Right ventricle myocardium superior (tissue), 1 donor: Measurements from ENCODE around the gene EPX. TPM values are rescaled to one million over a fixed set of nuclear protein-coding genes. Genes with fewer than 3 reads are reported as not detected.

Source experiments
- ATAC-seq: fragments of 200-7000 bp; cut with Tn5 transposase; one replicate; pipeline ENCODE4 v1.9.1; 2020; ENCODE audit warnings: mild to moderate bottlenecking; ENCODE audit not compliant: poor library complexity
- DNase-seq: peaks from one replicate; pipeline ENCODE4 v3.0.0-alpha.2; 2020
- intact Hi-C: fragments of 100-400 bp; cut with DNase I; formaldehyde crosslinking; loops from one replicate; pipeline ENCODE4 v1.11.2; 2022
- total RNA-seq: library from RNA; stranded (reverse); fragmentation: NEBNext Ultra II Directional; extraction: Animal tissue kit (Norgen Biotek cat#: 25700); gene quantifications from one replicate; pipeline ENCODE4 v1.2.1, GENCODE V29; 2021
- donor health status: DM: no; HTN: yes; CAD: no; lungs with severe emphysema.

The EPX gene
- total RNA-seq, 1 donor from 2014 or later = not detected

DNA sequence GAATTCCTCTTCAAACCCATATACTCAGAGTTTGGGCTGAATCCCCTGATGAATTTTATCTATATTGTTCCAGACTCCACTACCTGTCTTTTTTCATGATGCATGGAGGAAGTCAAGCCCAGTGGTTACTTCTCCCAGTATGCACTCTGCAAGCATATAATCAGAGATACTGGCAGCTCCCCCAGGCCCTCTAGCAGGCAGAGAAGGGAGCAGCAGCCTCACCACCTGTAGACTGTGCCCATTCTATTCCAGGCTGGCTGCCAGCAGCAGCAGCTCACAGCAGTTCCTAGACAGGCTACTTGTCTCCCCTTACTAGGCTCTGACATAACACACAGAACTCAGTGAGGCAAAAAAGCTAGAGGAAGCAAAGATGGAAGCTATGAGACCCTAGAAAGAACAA lies 23.2 kb downstream of the EPX start:
- DNase-seq (no peak), ATAC-seq (no peak)
- intact Hi-C loops = no loop called here

DNA sequence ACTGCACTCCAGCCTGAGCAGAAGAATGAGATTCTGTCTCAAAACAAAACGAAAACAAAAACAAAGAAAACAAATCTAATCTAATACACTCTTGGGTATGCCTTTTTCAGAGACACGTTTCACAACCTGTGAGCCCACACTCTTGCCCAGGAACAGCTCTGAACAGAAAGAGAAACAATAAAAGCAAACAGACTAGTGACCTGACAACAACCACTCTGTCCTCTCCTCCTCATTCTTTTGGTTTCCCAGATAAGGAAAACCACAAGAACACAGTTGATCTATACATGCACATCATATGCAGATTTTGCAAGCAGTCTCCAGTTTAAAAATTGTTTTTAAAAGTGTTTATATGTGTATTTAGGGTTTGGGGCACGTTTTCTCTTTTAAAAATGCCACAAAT lies 25.2 kb downstream of the EPX start:
- DNase-seq (no peak), ATAC-seq (no peak)
- intact Hi-C loops = no loop called here

DNA sequence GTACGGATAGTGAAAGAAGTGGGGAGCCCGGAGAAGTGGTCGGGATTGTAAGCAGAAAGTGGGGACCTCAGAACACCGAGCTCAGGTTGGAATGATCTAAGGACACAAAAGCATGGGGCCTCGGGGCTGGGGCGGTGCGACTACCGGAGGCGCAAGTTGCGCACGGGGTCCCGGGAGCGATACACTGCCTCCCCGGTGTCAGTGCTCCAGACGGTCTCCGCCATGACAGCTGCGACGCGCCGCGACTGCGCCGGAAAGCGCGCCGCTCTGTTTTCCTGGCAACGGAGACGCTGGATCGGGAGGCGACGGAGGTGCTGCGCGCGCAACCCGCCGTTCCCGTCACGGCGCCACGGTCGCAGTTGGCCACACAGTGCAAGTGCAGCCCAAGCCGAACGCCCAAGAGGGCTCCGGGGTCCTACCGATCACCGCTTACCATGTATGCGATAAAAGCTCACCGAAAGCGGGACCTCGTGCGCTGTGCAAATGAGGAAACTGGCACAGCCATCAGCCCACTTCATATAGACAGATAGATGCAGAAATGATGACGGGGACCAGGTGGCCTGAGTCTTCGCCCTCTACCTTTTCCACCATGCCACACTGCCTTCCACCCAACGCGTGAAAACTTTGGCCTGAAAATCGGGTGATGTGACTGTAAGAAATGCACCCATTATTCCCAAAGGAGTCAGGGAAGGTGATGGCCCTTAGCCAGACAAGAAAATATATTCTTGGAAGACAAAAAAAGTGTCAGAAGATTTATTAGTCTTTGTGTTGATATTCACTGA lies 26.7 kb downstream of the EPX start, which contains the start of gene MKS1:
Gene MKS1 (minus strand): TSS at position 249 of the 782 bp plus-strand sequence. CDS start 25 bp downstream, at position 224.
- peak; percentile 100 for ATAC-seq
- peak; percentile 97 for DNase-seq
- intact Hi-C loops = no loop called here

DNA sequence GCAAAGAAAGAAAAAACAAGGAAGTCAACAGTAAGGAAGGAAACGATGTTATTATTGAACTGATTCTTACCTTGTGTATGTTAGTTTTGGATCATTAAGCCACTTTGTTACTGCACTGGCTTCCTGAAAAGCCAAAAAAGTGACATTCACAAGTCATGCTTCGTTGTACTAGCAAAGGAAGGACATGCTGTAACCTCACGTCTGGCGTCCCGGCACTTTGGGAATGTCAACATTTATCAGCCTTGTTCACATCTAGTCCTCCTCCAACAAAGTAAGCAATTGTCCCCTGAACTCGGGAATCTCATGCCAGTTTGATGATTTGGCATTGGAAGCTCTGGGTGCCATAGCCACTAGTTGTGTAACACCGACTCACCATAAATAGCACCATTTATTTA lies 27.3 kb downstream of the EPX start:
- ATAC-seq = no peak
- DNase-seq = no peak
- intact Hi-C loops = no loop called here

DNA sequence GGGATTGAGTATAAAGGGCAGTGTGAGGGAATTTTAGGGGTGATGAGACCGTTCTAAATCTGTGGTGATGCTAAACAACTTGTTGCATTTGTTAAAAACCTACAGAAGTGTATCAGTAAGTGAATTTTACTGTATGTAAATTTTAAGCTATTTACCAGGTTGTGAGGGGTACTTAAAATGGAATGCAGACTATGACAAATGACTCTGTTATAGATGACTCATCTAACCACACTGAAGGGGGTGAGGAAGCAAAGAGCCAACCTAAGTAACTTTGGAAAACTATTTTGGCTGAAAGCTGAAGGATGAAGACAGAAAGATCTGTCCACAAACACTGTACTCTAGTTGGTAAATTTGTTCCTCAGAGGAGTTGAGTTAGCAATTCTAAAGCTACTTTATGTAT lies 31.8 kb downstream of the EPX start:
- DNase-seq = no peak
- intact Hi-C loops = no loop called here
- no peak for ATAC-seq

DNA sequence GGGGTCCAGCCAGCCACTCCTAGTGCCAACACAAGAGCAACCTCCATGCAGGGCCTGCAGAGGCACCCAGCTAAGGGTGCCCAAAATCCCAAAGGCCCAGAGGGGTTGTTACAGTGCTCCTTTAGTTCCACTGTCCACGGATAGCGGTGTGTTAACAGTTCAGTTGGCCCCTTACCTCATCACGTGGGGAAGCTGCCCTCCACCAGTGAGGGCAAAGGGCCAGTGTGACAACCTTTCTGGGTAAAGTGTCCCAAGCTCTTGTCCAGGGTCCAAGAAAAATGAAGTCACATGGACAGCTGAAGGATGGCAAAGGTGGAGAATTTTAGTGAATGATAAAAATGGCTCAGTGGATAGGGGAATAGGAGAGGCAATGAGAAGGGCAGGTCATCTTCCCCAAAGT lies 35.2 kb downstream of the EPX start:
- intact Hi-C loops = no loop called here
- no peak for DNase-seq
- no peak for ATAC-seq

DNA sequence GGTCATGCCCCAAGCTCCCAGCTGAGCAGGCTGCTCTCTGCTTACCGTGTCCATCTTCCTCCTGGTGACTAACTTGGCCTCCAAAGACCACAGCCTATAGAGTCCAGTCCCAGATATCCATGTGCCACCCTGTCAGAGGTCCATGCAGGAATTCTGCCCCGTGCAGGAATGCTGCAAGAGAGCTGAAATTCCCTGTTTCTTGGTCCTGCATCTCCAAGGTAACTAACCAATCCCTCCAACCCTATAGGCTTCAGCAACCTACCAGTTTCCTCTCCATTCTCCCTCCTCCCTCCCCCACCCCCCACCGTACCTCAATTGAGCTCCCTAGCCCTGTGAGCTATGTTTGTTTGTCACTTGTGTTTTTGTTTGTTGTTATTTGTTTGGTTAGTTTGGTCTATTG lies 36.2 kb downstream of the EPX start:
- intact Hi-C loops = no loop called here
- DNase-seq = no peak

DNA sequence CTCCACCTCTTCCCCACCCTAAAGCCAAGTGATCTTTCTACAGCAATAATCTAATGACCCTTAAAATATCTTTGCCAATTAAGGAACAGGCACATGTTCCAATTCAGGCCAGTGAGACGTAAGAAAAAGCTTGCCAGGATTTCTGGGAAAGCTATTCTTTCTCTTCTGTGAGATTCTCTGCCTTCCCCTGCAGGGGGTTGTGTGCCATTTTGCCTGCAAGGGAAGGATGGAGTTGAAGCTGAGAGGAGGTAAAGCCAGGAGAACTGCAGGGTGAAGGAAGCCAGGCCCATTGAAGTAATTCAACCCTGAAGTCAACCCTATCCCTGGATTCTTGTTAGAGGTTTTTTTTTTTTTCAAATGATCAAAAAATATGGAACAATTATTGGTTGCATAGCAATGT lies 36.9 kb downstream of the EPX start:
- no peak for DNase-seq
- no peak for ATAC-seq
- intact Hi-C loops = no loop called here

More for the DNA sequence above, 36.2 kb downstream of the EPX start:
- ATAC-seq = no peak

DNA sequence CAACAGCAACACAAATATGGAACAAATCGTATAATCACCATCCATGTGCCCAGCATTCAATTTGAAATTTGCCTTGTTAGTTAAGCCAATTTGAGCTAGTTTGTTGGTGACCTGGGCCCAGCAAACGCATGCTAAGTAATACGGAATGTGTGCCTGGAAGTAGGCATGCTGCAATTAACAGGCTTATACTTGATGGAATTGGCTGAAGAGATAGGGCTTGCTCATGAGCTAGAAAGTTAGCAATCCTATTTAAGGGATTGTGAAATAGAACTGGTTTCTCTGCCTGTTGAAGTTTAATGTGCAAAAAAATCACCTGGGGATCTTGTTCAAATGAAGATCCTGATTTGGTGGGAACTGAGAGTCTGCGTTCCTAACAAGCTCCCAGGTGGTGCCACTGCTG lies 37.4 kb downstream of the EPX start:
- DNase-seq = no peak
- intact Hi-C loops = no loop called here
- ATAC-seq = no peak

DNA sequence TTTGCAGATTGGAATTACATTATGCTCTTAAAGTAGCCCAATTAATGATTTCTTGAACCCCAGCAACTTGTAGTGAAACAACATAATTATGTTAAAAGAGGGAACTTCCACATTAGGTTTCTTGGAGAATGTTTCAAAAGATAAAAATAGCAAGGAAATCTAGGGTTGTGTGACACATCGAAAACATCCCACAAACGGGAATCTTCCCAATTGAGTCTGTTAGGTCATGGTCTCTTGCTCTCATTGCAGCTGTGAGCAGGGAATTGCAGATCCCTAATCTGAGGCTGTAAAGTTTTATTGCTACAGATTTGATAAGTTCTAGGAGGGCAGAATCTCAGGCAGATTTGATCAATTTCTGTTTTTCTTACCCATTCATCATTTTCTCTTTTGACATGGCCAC lies 39.1 kb downstream of the EPX start:
- intact Hi-C loops = no loop called here
- no peak for DNase-seq
- ATAC-seq = no peak

DNA sequence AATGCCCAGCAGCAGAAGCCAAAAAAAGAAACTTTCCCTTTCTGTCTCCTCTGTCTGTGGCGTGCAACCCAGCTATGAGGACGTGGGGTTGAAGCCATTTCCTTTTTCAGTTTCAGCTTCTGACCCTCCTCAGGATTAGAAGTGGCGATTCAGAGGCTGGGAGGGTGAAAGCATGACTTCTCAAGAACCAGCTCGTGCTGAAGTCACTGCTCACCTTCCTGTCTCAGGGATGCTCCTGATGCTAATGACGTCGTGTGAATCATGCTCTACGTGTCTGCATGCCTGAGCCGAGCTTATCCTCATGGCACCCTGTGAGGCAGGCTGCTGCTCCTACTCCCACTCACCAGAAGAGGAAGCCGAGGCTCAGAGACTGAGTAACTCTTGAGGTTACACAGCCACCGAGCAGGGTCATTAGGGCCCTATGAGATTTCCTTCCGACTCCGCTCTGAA lies 40.2 kb downstream of the EPX start:
- DNase-seq (no peak), ATAC-seq (no peak)
- intact Hi-C loops = no loop called here

DNA sequence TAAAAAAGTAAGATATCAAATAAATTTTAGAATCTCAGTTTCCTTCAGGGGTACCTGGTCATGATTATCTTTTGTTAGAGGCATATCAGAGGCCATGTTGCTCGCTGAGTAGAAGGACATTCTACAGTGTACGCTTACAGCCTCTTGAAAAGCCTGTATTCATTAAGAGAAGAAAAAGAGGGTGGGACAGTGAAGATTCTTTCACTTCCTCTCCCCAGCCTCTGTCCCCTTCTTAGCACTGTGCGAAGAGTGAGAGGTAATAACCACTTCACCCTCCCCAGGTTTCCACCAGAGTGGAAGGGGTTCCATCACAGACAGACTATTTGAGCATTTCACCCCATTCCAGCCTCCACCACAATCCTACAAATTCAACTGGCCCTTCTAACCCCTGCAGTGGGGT lies 41.0 kb downstream of the EPX start:
- DNase-seq = no peak
- no peak for ATAC-seq
- intact Hi-C loops = no loop called here

DNA sequence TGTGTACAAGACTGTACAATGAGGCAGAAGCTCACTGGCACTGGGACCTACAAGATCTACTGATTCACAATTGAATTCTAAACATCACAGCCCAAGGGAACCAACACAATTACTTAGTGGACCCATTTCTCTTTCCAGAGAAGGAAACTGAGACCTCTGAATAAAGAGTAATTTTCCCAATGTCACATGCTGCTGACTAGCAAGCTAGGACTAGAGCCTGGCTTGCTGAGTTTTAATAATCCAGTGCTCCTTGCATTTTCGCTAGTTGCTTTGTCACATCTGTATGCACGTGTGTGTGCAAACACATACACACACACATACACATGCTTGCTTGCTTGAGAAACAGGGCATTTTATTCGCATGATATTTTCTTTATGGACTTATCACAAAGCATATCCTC lies 42.0 kb downstream of the EPX start:
- ATAC-seq = no peak
- intact Hi-C loops = no loop called here
- no peak for DNase-seq

DNA sequence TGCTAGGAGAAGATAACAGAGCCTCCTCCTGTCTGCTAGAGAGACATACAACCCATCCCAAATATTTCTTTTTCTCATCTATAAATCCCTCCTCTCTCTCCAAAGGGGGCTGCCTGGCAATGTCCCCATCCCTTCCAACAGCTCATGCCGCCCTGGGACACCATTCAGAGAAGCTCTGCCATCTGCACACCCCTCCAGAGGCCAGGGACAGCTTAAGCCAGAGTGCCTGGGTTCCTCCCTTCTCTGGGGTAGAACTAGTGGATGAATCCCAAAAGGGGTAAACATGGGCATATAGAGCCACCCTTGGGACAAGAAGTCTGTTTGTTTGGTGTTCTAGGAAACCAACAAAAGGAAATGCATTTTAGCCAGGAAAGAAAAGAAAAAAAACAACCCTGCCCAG lies 43.3 kb downstream of the EPX start:
- DNase-seq = no peak

DNA sequence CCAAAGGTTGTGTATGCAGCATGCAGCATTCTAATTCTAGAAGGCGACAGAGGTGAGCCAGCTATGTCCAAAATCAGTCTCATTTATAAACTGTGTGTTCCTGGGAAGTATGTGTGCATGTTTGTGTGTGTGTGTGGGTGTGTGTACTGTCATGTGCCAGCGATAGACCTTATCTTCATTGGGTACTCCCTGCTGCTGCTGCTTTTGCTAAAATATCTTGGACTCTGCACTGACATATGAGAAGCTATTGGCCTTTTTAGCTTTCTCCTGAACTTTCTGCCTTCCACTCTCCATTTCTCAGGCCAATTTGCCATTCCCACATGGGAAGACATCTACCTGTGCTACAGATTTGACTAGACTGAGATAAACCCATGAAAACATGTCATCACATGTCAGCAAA lies 43.9 kb downstream of the EPX start:
- no peak for ATAC-seq
- DNase-seq = no peak
- intact Hi-C loops = no loop called here

More for the DNA sequence above, 43.3 kb downstream of the EPX start:
- intact Hi-C loops = no loop called here
- no peak for ATAC-seq

DNA sequence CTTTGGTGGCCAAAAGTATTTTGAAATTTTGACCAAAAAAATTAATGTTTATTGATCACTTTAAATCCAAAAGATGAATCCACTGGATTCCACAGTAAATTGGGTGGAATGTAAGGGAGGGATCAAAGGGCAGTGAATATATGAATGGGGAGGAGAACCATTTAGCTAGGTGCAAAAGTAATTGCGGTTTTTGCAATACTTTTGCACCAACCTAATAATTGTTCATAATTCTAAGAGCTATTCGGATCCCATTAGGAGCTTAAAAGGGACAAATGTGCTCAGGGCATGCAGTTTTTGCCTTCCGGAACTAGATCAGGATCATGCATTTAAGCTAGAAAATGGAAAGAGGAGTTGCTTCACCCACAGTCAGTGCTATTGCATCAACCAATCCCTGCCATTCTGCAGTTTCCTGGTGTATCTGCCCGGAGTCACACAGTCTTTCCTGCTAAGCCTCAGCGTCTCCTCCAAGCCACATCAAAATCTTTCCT lies 45.7 kb downstream of the EPX start, which contains the start of gene LPO:
Gene LPO (plus strand): TSS at position 438 of the 488 bp plus-strand sequence. CDS start 4,396 bp downstream, outside the sequence.
- ATAC-seq (no peak), DNase-seq (no peak)
- intact Hi-C loops = no loop called here

DNA sequence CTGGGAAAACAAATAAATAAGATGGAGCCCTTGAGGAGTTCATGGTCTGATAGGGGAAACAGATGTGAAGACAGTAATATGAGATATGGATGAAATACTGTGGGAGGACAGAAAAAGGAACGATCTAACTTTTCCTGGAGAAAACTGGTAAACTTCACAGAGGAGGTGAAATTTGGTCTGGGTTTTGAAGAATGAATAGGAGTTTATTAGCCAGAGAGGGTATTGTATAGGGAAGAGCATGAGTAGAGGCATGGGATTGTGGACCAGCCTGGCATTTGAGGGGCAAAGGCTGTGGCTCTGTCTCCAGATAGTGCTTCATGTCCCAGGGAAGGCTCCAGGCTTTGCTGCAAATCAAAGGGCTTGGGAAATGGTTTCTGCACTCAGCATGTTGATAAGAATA lies 47.5 kb downstream of the EPX start:
- intact Hi-C loops = loop anchor here (10.0 kb wide), 1 partner anchor 205 kb away; no protein-coding TSS in a partner anchor
- DNase-seq (no peak), ATAC-seq (no peak)

DNA sequence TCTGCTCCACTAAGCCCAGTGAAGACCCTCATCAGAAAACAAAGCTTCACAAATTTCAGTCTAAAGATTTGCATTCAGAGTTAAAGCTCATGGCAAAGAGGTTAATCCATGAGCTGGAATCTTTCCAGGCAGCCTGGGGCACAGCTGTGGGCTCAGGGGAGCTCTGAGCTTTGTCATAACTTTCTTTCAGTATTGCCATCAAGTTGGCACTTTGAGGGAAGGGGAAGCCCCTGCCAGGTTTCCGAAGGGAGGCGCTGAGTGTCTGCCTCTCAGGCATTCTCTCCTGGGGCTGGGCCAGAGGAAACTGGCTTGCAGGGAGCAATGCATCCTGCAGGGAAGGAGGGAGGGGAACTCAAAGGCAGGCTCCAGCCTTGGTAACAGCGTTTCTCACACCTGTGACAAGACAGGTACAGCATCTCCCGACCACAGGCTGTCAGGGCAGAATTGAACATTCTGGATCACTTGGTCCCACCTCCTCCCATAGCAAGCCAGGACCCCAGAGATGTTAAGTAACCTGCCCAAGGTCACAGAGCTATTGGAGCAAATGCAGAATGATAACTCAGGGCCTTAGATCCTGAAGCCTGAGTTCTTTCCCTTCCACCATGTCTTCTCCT lies 49.8 kb downstream of the EPX start:
- ATAC-seq (no peak), DNase-seq (no peak)
- intact Hi-C loops = loop anchor here (10.0 kb wide), 1 partner anchor 203 kb away; no protein-coding TSS in a partner anchor

DNA sequence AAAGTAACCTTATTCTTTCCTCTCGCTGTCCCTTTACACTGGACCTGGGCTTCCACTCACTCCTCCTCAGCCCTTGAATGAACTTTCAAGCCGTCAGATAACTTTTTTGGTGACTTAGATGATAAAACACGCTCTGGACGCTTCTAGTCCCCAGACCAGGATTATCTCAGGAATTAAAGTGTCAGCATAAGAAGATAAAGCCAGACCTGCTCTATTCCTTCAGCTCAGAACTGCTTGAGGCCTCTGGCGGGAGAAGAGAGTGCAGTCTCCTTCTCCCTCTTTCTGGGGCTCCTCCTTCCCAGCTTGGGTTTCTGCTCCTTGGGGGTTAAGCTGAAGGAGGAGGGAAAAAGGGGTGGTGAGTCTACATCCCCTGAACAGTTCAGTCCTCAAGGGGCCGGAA lies 52.4 kb downstream of the EPX start:
- intact Hi-C loops = loop anchor here (10.0 kb wide), 1 partner anchor 200 kb away; no protein-coding TSS in a partner anchor
- DNase-seq (no peak), ATAC-seq (no peak)
